Measurements from ENCODE around the gene GALNTL6.
"Not testable (repeated sequence)": the region's sequence is repeated elsewhere in the genome, so short reads cannot be mapped to it uniquely, and the experiment has no call there.

The GALNTL6 gene

DNA sequence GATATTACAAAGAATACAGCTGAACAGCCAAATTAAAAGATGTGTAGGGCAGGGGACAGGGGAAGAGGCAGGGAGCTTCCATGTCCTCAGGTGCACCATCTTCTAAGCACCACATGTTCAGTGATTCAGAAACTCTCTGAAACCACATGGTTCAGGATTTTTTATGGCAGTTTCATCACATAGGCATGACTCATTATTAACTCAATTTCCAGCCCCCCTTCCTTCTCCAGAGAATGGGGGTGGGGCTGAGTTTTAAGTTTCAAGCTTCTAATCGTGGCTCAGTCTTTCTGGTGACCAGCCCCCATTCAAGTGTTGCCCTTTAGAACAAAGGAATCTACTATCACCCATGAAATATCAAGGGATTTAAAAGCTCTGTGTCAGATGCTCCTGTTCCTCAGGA lies 1037.6 kb downstream of the GALNTL6 start:
- DNase-seq (ENCODE audit: insufficient read length, low spot score) (no peak), FAIRE-seq (peak; percentile 36)
- TF ChIP-seq POLR2A (IDR thresholded peaks at IDR 0.05; ENCODE audit: low read depth, low read length), result no peak

DNA sequence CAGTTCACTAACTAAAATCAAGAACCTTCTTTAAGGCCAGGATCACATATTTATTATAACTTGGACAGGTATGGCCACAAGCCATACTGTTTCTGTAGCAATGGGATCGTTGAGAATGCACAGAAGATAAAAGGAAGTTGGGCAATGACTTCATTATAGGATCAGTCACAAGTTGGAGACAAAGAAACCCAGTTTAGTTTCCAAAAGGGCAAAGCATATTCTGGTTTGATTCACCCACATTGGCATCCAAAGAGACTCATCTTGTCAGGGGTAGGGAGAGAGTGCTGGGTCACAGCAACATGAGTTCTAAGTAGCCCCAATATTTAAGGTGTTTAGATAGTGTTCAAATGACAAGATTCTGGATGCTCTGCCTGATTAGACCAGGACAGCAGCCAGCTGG lies 1038.3 kb downstream of the GALNTL6 start:
- no peak for FAIRE-seq
- no peak for DNase-seq (ENCODE audit: insufficient read length, low spot score)
- TF ChIP-seq POLR2A (IDR thresholded peaks at IDR 0.05; ENCODE audit: low read depth, low read length), result no peak

DNA sequence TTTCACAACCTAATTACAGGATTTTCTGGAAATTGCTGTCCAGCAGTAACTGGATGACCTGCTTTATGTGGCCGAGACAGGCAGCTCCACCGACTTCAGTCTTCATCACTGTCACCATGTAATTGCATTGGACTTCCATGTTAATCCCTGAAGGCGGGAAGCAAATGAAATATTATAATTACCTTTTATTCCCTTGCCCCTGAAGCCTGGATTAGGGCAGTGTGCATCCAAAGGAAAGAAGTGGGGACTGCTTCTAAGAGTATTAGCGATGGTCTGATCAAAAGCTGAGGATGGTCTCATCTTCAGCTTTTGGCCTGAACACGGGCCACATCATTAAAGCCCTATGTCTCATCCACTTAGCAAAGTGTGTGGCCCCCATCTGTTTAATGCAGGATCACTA lies 1043.8 kb downstream of the GALNTL6 start:
- no peak for TF ChIP-seq POLR2A (IDR thresholded peaks at IDR 0.05; ENCODE audit: low read depth, low read length)
- DNase-seq (ENCODE audit: insufficient read length, low spot score), result no peak
- FAIRE-seq, result no peak

DNA sequence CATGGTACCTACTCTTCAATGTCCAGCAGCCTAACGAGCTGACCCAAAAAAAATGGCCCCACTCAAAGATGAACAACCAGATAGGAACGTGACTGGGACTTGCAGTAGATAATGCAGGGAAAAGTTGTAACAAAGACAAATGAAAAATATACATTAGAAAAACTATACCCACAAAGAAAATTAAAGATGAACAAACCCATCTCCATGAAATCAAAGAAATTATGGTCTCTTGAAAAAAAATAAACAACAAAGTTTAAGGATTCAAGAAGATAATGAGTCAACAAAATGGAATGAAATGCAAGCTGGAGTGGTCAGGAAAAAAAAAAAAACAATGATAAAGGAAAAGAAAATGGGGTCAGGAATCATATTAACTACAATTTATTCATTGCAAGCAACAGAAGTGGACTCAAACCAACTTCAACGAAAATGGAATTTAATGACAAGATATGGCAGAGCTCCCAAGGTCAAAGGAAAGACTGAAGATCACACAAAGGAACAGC lies 1045.6 kb downstream of the GALNTL6 start:
- FAIRE-seq (no peak), DNase-seq (ENCODE audit: insufficient read length, low spot score) (no peak)
- no peak for TF ChIP-seq POLR2A (IDR thresholded peaks at IDR 0.05; ENCODE audit: low read depth, low read length)

DNA sequence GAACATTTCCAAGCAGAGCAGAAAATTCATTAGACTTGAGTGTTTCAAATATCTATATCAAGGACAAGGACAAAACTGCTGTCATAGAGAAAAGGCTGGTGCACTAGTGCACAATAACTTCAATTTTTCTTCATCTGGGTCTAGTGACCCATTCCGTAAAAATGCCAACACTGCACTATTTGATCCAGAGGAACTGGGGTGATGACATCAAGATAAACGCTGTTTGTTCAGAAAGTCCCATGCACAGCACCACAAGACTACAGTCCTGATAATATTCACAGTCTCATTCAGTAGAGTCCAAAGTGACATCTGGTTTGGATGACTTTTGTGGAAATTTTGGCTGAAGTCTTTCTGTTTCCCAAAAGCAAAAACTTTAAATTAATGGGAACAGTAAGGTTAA lies 1051.9 kb downstream of the GALNTL6 start:
- TF ChIP-seq POLR2A (IDR thresholded peaks at IDR 0.05; ENCODE audit: low read depth, low read length), result no peak
- DNase-seq (ENCODE audit: insufficient read length, low spot score), result no peak
- FAIRE-seq, result no peak

DNA sequence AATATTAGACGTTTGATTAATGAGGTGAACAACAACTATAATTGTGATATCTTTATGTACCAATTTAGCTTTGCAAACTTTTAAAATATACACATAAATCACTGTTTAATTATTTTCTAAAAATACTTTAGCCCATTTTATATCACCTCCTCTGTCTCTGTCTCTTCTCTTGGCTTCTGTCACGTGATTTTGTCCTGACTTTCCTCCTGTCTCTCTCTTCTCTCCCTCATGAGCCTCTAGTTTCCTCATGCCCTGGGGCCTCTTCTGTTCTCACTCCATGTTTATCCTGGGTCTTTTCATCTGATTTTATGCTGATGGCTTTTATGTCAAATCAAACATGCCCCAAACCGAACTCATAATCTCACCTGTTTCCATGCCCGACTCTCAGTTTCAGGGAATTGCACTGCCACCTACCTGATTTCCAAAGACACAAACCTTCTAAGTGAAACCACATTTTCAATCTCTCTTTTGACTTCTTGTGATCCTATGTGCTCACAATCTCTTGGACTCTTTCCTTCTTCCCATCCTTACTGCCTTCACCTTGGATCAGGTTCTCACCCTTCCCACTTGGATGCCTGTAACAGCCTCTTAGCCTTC lies 1052.4 kb downstream of the GALNTL6 start:
- TF ChIP-seq POLR2A (IDR thresholded peaks at IDR 0.05; ENCODE audit: low read depth, low read length), result no peak
- FAIRE-seq (no peak), DNase-seq (ENCODE audit: insufficient read length, low spot score) (no peak)

DNA sequence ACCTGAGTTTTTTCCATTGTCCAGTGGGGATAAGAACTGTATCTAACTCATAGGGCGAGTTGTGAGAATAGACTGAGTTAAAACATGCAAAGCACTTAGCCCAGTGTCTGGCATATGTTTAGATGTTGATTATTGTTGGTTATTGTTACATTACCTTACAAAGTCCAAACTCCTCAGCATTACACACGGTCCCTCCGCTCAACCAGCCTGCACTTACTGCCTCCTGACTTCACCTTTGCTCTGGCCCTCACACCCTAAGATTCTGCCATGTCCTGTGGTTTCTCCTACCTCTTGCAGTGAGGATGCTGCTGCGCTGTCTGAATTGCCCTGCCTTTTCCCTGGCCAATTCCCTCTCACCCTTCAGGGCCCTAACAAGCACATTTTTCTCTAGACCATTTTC lies 1053.2 kb downstream of the GALNTL6 start:
- FAIRE-seq, result no peak

DNA sequence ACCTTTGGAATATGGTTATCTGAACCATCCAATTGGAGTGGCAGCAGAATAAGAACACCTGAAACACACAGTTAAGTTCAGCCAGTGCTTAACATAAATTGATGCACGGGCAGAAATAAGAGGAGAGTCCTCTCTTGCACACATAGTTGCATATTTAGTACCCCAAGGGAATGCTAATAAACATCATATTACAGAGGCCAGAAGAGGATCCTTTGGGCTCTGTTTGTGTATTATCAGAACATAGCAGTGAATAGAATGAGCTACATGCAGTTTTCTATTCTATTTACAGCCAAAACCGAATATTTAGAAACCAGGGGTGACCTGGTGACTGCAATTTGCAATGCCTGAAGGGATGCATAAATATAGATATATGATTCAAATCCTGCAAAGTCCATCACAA lies 1054.6 kb downstream of the GALNTL6 start:
- no peak for DNase-seq (ENCODE audit: insufficient read length, low spot score)
- FAIRE-seq, result no peak
- no peak for TF ChIP-seq POLR2A (IDR thresholded peaks at IDR 0.05; ENCODE audit: low read depth, low read length)

More for the DNA sequence above, 1053.2 kb downstream of the GALNTL6 start:
- DNase-seq (ENCODE audit: insufficient read length, low spot score), result no peak
- no peak for TF ChIP-seq POLR2A (IDR thresholded peaks at IDR 0.05; ENCODE audit: low read depth, low read length)

DNA sequence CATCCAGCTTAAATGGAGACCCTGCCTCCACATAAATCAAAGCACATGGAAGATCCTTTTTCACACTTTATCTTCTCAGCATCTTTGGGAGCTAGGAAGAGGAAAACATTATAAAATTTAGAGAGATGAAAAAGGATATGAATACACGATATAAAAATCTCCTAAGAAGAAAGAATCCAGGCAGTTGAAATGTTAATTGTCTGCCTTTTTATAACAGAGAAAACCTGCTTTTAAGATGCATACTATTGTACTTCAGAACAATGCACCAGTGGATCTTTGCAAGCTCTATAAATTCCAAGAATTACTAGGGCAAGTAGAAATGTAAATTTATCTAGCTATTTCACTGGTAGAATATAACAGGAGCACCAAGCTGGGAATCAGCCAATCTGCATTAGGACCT lies 1055.1 kb downstream of the GALNTL6 start:
- no peak for DNase-seq (ENCODE audit: insufficient read length, low spot score)
- TF ChIP-seq POLR2A (IDR thresholded peaks at IDR 0.05; ENCODE audit: low read depth, low read length), result no peak
- FAIRE-seq, result no peak

DNA sequence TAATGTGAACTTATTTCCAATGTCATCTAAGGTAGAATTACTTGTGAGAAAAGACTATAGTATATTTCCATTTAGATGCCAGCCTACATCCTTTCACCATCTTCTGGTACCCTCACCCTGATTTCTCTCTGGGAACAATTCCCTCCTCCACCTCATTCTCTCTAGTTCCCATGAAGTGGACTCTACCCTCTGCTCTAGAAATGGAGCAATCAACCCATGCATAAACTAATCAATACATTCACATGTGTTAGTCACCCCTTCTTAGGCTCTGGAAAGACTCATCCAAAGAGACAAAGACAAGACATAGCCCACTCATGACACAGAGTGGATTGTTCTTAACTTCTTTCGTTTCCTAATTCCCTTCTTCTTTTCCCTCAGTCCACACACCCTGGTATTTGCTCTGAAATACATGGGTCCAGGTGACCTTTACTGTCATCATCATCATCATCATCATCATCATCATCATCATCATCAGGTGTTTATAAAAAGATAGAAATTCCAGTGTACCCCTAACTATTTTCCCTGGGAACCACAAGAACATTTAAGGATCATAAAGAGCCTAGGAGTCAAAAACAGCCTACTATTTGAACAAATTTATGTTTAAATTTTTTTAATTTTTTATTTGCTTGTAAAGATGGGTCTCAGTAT lies 1056.5 kb downstream of the GALNTL6 start:
- DNase-seq (ENCODE audit: insufficient read length, low spot score) (no peak), FAIRE-seq (no peak)
- no peak for TF ChIP-seq POLR2A (IDR thresholded peaks at IDR 0.05; ENCODE audit: low read depth, low read length)

DNA sequence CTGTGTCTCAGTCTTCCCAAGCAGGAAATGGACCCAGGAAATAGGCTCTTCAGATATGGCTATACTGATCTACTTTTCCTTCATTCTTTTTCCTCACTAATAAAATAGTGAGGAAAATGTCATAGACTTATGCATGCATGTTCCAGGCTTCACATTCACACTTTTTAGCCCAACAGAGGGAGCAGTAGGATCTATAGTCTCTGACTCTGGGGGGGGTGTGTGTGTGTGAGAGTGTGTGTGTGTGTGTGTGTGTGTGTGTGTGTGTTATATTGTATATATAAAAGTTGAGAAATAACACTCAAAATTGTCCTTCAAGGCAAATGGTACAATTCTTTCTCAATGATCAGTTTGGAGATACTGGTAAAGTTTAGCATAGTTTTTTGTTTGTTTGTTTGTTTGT lies 1058.2 kb downstream of the GALNTL6 start:
- TF ChIP-seq POLR2A (IDR thresholded peaks at IDR 0.05; ENCODE audit: low read depth, low read length), result no peak
- DNase-seq (ENCODE audit: insufficient read length, low spot score) (no peak), FAIRE-seq (no peak)

DNA sequence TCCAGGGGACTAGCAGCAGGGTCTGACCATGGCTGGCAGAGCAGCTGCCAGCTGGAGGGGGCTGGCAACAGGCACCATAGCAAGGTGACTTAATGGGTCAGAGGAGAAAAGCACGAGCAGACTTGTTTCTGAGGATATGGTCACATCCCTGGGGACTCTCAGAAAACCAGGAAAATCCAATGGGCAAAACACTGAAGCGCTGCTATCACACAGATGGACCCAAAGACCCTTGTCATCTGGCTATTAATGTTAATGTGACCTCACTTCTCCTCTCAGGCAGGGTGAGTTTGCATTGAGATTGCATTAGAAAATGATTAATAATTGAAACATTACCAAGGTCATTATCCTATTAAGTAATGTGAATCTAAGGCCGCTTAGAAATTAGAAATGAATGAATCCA lies 1061.7 kb downstream of the GALNTL6 start:
- no peak for DNase-seq (ENCODE audit: insufficient read length, low spot score)
- no peak for TF ChIP-seq POLR2A (IDR thresholded peaks at IDR 0.05; ENCODE audit: low read depth, low read length)
- no peak for FAIRE-seq

DNA sequence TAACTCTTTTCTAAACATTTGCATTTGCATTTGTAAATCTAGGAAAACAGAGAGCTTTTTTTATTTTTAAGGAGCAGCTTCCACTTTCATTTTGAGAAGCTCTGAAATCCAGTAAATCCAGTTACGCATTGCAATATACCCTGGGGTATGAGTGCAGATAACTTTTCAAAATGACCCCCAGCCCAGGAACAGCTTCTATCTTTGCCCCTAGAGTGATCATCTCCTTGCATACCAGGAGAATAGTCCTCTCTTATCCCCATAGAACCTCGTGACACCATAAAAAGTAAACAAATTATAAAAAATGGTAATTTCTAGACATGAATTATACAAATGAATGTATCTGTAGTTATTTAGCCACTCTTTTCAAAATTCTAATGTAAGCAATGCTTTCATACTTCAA lies 1063.2 kb downstream of the GALNTL6 start:
- FAIRE-seq, result no peak
- no peak for TF ChIP-seq POLR2A (IDR thresholded peaks at IDR 0.05; ENCODE audit: low read depth, low read length)

DNA sequence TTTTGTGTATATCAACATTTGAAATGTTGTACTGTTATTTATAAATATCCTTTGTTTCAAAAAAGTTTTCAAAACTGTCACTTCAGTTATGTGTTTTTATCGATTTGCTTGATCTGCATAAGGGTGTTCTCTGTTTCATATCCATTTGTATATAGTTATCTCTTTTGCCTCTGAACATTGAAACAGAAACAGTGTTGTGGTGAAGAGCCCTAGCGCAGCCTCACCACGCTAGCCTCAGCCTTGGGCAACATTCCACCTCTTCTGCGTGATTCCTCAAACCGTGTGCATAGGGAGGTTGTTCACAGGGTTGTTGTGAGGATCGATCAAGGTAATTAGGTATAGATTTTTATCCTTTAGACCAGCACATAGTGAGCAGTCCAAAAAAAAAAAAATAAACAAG lies 1068.4 kb downstream of the GALNTL6 start:
- TF ChIP-seq POLR2A (IDR thresholded peaks at IDR 0.05; ENCODE audit: low read depth, low read length), result no peak
- FAIRE-seq (no peak), DNase-seq (ENCODE audit: insufficient read length, low spot score) (no peak)

More for the DNA sequence above, 1063.2 kb downstream of the GALNTL6 start:
- DNase-seq (ENCODE audit: insufficient read length, low spot score), result no peak

DNA sequence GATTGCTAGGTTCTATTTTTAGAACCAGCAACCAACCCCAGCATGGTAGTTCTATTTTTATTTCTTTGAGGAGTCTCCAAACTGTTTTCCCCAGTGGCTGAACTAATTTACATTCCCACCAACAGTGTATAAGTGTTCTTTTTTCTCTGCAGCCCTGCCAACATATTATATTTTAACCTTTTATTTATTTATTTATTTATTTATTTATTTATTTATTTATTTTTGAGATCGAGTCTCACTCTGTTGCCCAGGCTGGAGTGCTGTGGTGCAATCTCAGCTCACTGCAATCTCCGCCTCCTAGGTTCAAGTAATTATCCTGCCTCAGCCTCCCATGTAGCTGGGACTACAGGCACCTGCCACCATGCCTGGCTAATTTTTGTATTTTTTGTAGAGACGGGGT lies 1074.2 kb downstream of the GALNTL6 start:
- not testable (repeated sequence) for FAIRE-seq

More for the DNA sequence above, 1074.2 kb downstream of the GALNTL6 start:
- DNase-seq (ENCODE audit: insufficient read length, low spot score), result not testable (repeated sequence)

All from H54 (cell line).